NCI-H2196 treated with DMSO at 0.1 percent for 48 hours (cell line): ENCODE results near the gene TTC28.

ENCODE experiments used
- DNase-seq: peaks from one replicate; lab custom pipeline; 2025; ENCODE audit not compliant: unreplicated experiment; lab: John Stamatoyannopoulos, UW

The TTC28 gene

GRCh38 chr22:28411125-28411524 is 268.5 kb downstream of the TTC28 start:
- no peak for DNase-seq

- DNase-seq: no peak
These were observed 269.4 kb downstream of the TTC28 start for GRCh38 chr22:28410050-28410816.

GRCh38 chr22:28408709-28409108 is 270.9 kb downstream of the TTC28 start:
- DNase-seq: no peak

GRCh38 chr22:28407645-28408044 is 272.0 kb downstream of the TTC28 start:
- no peak for DNase-seq

GRCh38 chr22:28406246-28406645 is 273.4 kb downstream of the TTC28 start:
- no peak for DNase-seq

GRCh38 chr22:28405588-28405987 is 274.1 kb downstream of the TTC28 start:
- no peak for DNase-seq

- no peak for DNase-seq
These were observed 277.1 kb downstream of the TTC28 start for GRCh38 chr22:28402539-28402938.

- DNase-seq: no peak
These were observed 277.6 kb downstream of the TTC28 start for GRCh38 chr22:28402060-28402459.

- no peak for DNase-seq
These were observed 280.7 kb downstream of the TTC28 start for GRCh38 chr22:28398981-28399380.

- DNase-seq: no peak
These were observed 281.3 kb downstream of the TTC28 start for GRCh38 chr22:28398355-28398754.

GRCh38 chr22:28397306-28397705 is 282.3 kb downstream of the TTC28 start:
- no peak for DNase-seq

- no peak for DNase-seq
These were observed 283.5 kb downstream of the TTC28 start for GRCh38 chr22:28395920-28396753.

- DNase-seq: no peak
These were observed 284.1 kb downstream of the TTC28 start for GRCh38 chr22:28395520-28395919.

- no peak for DNase-seq
These were observed 285.0 kb downstream of the TTC28 start for GRCh38 chr22:28394513-28395110.

GRCh38 chr22:28381429-28382167 is 298.0 kb downstream of the TTC28 start:
- no peak for DNase-seq

- DNase-seq: no peak
These were observed 299.7 kb downstream of the TTC28 start for GRCh38 chr22:28379951-28380350.

- DNase-seq: no peak
These were observed 300.4 kb downstream of the TTC28 start for GRCh38 chr22:28379075-28379779.

- no peak for DNase-seq
These were observed 303.7 kb downstream of the TTC28 start for GRCh38 chr22:28375761-28376534.

GRCh38 chr22:28373831-28374230 is 305.8 kb downstream of the TTC28 start:
- DNase-seq: no peak

- no peak for DNase-seq
These were observed 309.8 kb downstream of the TTC28 start for GRCh38 chr22:28369854-28370253.
